Activated CD4-positive, alpha-beta T cell treated with anti-CD3 and anti-CD28 coated beads for 36 hours (primary cell): Measurements from ENCODE around the gene SCAP. TPM values are rescaled to one million over a fixed set of nuclear protein-coding genes. Genes with fewer than 3 reads are reported as not detected.
"Not testable (repeated sequence)": the region's sequence is repeated elsewhere in the genome, so short reads cannot be mapped to it uniquely, and the experiment has no call there.

Source experiments
- ATAC-seq: fragments of 200-7000 bp; cut with Tn5 transposase; one replicate; pipeline ENCODE4 v1.10.0; 2021; ENCODE audit warnings: mild to moderate bottlenecking, moderate library complexity
- CTCF ChIA-PET: fragments of 350-600 bp; sonication (Branson Sonifier 250); formaldehyde crosslinking; loops from one replicate; lab custom pipeline; 2021; ENCODE audit warnings: antibody characterized with exemption; lab: Charles Lee
- POLR2A ChIA-PET: fragments of 350-600 bp; sonication (Branson Sonifier 250); formaldehyde crosslinking; loops from one replicate; lab custom pipeline; 2021; ENCODE audit warnings: antibody characterized with exemption, inconsistent platforms; lab: Charles Lee
- DNase-seq: peaks from one replicate; pipeline ENCODE4 v3.0.0-alpha.2; 2020
- H3K27ac Mint-ChIP-seq: one replicate; pipeline ENCODE4 v1.8.0; 2021; ENCODE audit warnings: mixed read lengths
- H3K27me3 Mint-ChIP-seq: one replicate; pipeline ENCODE4 v1.8.0; 2021; ENCODE audit warnings: mixed read lengths
- H3K36me3 Mint-ChIP-seq: one replicate; pipeline ENCODE4 v1.8.0; 2021; ENCODE audit warnings: low read depth, mixed read lengths
- H3K4me1 Mint-ChIP-seq: one replicate; pipeline ENCODE4 v1.8.0; 2021; ENCODE audit warnings: mixed read lengths
- H3K4me3 Mint-ChIP-seq: one replicate; pipeline ENCODE4 v1.8.0; 2021; ENCODE audit warnings: mild to moderate bottlenecking, moderate library complexity, mixed read lengths
- H3K9me3 Mint-ChIP-seq: one replicate; pipeline ENCODE4 v1.8.0; 2021; ENCODE audit warnings: low read depth, mixed read lengths
- intact Hi-C, 2 experiments: fragments of 100-400 bp; cut with DNase I in 1 of 2; cut with micrococcal nuclease in 1 of 2; formaldehyde crosslinking; loops; one replicate each; pipeline versions ENCODE4 v1.14.2 to v1.15.1; 2022 to 2024; cut with DNase I, micrococcal nuclease
- total RNA-seq, 2 experiments: library from RNA; stranded (reverse); gene quantifications; one replicate each; pipeline ENCODE4 v1.2.3, GENCODE V29; 2021

The SCAP gene
- total RNA-seq, 2 experiments from 2014 or later = 44.5 to 51.2 TPM

DNA sequence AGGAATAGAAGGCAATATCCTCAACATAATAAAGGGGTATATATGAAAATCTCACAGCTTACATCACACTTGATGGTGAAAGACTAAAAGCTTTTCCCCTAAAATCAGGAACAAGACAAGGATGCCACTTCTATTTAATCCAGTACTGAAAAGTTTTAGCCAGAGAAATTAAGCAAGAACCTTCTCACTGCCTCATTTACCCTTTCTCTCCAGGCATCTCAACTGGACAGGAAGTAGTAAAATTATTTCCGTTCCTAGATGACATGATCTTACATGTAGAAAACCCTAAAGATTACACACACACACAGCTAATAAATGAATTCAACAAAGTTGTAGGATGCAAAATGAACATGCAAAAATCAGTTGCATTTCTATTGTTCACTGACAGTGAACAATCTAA lies 11.2 kb downstream of the SCAP start:
- ATAC-seq (no peak), DNase-seq (no peak)
- no peak overlapping the region for H3K27ac Mint-ChIP-seq
- H3K36me3 Mint-ChIP-seq = peaks cover 40% of the 10 kb centered on the region
- H3K4me3 Mint-ChIP-seq = no peak overlapping the region
- H3K4me1 Mint-ChIP-seq = peaks cover 29% of the 10 kb centered on the region
- no peaks in the 10 kb centered on the region for H3K27me3 Mint-ChIP-seq
- H3K9me3 Mint-ChIP-seq = peaks cover 6% of the 10 kb centered on the region
- ChIA-PET POLR2A (interaction anchor here (0.6 kb wide), 1 partner anchor 407 kb away, joined by 3 read pairs; no protein-coding TSS in a partner anchor), CTCF (no interaction called here)
- intact Hi-C loops = no loop called here

DNA sequence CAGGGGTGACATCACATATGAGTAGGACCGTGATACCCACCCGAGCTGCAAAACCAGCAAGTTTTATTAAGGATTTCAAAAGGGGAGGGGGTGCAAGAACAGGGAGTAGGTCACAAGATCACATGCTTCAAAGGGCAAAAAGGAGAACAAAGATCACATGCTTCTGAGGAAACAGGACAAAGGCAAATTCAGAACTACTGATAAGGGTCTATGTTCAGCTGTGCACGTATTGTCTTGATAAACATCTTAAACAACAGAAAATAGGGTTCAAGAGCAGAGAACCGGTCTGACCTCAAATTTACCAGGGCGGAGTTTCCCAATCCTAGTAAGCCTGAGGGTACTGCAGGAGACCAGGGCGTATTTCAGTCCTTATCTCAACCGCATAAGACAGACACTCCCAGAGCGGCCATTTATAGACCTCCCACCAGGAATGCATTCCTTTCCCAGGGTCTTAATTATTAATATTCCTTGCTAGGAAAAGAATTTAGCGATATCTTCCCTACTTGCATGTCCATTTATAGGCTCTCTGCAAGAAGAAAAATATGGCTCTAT lies 16.1 kb downstream of the SCAP start:
- H3K4me3 Mint-ChIP-seq, ATAC-seq, H3K27me3 Mint-ChIP-seq, CTCF ChIA-PET, DNase-seq, H3K27ac Mint-ChIP-seq, POLR2A ChIA-PET, H3K9me3 Mint-ChIP-seq, intact Hi-C loops: not testable (repeated sequence)
- Mint-ChIP-seq H3K36me3 (peaks cover 15% of the 10 kb centered on the region), H3K4me1 (peaks cover 30% of the 10 kb centered on the region)

DNA sequence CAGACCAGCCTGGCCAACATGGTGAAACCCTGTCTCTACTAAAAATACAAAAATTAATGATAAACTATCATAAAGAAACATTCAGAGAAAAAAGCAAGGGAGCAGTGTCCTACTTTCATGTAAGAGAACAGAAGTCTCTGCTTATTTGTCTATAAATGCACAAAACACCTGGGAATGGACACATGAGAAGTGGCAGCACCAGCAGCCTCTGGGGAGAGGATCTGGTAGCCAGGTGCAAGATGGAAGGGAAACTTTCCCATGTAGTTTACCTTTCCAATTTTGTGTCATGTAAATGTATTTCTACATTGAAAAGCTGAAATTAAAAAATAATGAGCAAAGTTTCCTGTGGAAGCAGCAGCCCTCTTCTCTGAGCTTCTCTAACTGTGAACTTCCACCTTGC lies 18.8 kb downstream of the SCAP start:
- H3K9me3 Mint-ChIP-seq = peaks cover 6% of the 10 kb centered on the region
- peaks cover 23% of the 10 kb centered on the region for H3K4me1 Mint-ChIP-seq
- H3K27ac Mint-ChIP-seq = no peak overlapping the region
- ATAC-seq = no peak
- H3K4me3 Mint-ChIP-seq = no peak overlapping the region
- no peak for DNase-seq
- H3K36me3 Mint-ChIP-seq = peaks cover 18% of the 10 kb centered on the region
- POLR2A ChIA-PET = interaction anchor here (0.6 kb wide), 1 partner anchor 319 kb away, joined by 3 read pairs; no protein-coding TSS in a partner anchor
- intact Hi-C loops = no loop called here
- H3K27me3 Mint-ChIP-seq = no peaks in the 10 kb centered on the region
- CTCF ChIA-PET = interaction anchor here (1.2 kb wide), 1 partner anchor 36 kb away, joined by 5 read pairs; no protein-coding TSS in a partner anchor

DNA sequence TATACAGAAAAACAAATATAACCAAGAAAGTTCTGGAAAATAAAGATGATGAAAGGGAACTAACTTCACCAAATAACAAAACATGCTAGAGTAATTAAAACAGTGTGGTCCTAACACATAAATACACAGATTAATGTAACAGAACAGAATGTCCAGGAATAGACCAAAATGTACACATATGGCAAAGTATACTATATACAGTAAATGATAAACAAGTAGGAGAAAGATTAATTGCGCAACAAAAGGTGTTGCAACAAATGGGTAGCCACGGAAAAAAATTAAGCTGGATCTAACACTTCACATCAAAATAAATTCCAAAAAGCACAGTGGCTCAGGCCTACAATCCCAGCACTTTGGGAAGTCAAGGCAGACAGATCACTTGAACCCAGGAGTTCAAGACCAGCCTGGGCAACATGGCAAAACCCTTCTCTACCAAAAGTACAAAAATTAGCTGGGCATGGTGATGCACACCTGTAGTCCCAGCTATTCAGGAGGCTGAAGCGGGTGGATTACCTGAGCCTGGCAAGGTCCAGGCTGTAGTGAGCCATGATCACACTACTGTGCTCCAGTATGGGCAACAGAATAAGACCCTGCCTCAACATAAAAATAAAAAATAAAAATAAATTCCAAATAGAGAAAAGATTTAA lies 19.8 kb downstream of the SCAP start:
- intact Hi-C loops = no loop called here
- ChIA-PET CTCF (no interaction called here), POLR2A (no interaction called here)
- H3K9me3 Mint-ChIP-seq = peaks cover 6% of the 10 kb centered on the region
- ATAC-seq (no peak), DNase-seq (no peak)
- H3K36me3 Mint-ChIP-seq = peaks cover 17% of the 10 kb centered on the region
- H3K4me1 Mint-ChIP-seq = peaks cover 22% of the 10 kb centered on the region
- no peaks in the 10 kb centered on the region for H3K27me3 Mint-ChIP-seq
- H3K4me3 Mint-ChIP-seq = no peak overlapping the region
- H3K27ac Mint-ChIP-seq = no peak overlapping the region

DNA sequence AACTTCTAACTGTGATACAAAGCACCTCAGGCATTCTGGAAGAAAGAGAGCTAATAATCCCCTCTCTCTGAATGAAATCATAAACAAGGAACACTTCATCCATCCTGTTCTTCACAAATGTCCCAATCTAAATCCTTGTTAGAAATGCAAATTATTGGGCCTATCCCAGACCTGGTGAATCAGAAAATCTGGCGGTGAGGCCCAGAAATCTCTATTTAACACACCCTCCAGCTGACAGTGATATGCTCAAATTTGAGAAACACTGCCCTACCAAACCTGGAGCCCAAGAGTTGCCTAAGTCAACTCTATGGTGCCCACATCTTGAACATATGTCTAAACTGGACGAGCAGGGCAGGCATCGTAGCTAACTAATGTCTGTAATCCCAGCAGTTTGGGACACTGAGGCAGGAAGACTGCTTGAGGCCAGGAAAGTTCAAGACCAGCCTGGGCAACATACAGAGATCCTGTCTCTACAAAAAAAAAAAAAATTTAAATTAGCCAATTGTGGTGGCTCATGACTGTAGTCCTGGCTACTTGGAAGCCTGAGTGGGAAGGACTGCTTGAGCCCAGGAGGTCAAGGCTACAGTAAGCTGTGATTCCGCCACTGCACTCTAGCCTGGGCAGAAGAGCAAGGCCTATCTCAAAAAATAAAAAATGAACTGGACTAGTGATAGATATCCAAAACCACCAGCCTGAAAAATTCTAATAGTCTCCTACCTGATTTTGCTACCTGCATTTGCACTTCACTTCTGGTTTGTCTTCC lies 23.1 kb downstream of the SCAP start:
- Mint-ChIP-seq H3K27ac (no peak overlapping the region), H3K36me3 (peaks cover 13% of the 10 kb centered on the region), H3K9me3 (no peaks in the 10 kb centered on the region), H3K4me3 (no peak overlapping the region), H3K27me3 (no peaks in the 10 kb centered on the region), H3K4me1 (peaks cover 23% of the 10 kb centered on the region)
- no peak for DNase-seq
- ChIA-PET POLR2A (no interaction called here), CTCF (no interaction called here)
- no peak for ATAC-seq
- intact Hi-C loops = no loop called here

DNA sequence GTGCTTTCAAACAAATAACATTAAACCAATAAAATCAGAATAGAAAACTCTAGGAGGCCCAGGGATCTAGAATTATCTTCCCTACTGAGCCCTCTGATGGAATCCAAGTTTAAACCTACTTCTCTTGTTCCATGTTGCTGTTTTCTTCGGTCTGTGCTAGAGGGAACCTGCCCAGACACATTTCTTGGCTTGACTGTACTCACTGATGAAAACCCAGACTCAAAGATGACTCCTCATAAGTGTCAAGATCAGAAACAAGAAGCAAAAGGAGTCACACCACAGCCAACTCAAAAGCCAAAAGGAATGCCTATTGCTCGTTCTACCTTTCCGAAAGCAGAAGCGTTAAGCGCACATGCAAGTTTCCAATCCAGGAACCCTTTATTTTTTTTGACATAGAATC lies 31.6 kb downstream of the SCAP start:
- H3K27me3 Mint-ChIP-seq = no peaks in the 10 kb centered on the region
- peaks cover 20% of the 10 kb centered on the region for H3K36me3 Mint-ChIP-seq
- peaks cover 12% of the 10 kb centered on the region for H3K4me1 Mint-ChIP-seq
- intact Hi-C loops = no loop called here
- H3K9me3 Mint-ChIP-seq = no peaks in the 10 kb centered on the region
- ATAC-seq (no peak), DNase-seq (no peak)
- H3K4me3 Mint-ChIP-seq = no peak overlapping the region
- ChIA-PET CTCF (no interaction called here), POLR2A (no interaction called here)
- peak overlapping the region; percentile 2 for H3K27ac Mint-ChIP-seq

DNA sequence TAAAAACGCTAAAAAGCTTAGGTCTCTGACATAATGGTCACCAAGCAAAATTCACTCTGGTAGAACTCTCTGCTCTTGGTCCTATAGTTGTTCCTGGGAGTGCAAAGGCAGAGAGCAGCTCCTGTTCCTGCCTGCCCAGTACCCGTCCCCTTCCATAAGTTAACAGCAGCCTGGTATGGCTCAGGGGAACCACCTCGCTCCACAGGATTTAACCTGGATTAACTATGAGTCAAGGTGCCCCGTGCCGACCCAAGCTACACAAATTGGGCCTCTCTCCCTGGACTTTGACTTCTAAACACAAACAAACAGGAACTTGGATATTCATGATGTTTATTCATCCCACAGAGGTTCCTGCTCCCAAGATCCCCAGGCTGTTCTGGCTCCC lies 32.1 kb downstream of the SCAP start:
- ChIA-PET CTCF (no interaction called here), POLR2A (no interaction called here)
- Mint-ChIP-seq H3K9me3 (no peaks in the 10 kb centered on the region), H3K4me1 (peaks cover 9% of the 10 kb centered on the region), H3K36me3 (peaks cover 22% of the 10 kb centered on the region), H3K27ac (peak overlapping the region; percentile 2), H3K27me3 (no peaks in the 10 kb centered on the region), H3K4me3 (no peak overlapping the region)
- intact Hi-C loops = no loop called here
- DNase-seq (no peak), ATAC-seq (no peak)

DNA sequence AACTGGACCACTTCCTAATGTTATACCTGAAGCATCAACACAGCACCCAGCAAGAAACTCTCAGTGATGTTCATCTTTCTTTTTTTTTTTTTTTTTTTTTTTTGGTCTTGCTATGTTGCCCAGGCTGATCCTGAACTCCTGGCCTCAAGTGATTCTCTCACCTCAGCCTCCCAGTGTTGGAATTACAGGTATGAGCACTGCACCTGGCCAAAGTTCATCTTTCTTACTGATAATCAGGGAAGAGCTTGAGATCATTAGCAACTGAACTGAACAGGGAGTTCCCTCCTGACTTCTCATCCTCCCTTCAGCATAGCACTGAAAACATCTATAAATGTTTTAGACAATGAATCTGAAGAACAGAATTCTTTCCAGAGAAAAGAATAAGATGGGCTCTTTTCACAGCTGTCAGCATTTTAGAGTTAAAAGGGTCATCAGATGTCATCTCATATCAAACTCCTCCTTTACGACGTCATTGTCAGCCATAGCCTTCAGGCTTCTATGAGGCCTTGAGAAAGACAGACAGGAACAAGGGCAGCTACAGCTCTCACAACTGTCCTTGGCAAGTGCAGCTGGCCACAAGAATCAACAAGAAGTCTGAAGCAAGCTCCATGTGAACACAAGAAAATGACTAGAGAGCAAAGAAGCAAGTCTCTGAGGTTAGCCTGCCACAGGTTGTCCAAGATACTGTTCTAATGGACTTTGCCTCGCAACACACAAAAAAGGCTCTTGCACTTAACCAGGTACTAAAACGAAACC lies 33.8 kb downstream of the SCAP start:
- Mint-ChIP-seq H3K36me3 (peaks cover 19% of the 10 kb centered on the region), H3K4me3 (no peak overlapping the region), H3K27ac (no peak overlapping the region), H3K27me3 (no peaks in the 10 kb centered on the region), H3K9me3 (no peaks in the 10 kb centered on the region), H3K4me1 (peaks cover 6% of the 10 kb centered on the region)
- ATAC-seq = no peak
- no peak for DNase-seq
- CTCF ChIA-PET = interaction anchor here (0.9 kb wide), 1 partner anchor 79 kb away, joined by 3 read pairs; no protein-coding TSS in a partner anchor
- intact Hi-C loops = no loop called here
- POLR2A ChIA-PET = interaction anchor here (0.6 to 0.7 kb wide), 2 partner anchors 21 to 389 kb away, joined by 3 to 4 read pairs; no protein-coding TSS in a partner anchor

DNA sequence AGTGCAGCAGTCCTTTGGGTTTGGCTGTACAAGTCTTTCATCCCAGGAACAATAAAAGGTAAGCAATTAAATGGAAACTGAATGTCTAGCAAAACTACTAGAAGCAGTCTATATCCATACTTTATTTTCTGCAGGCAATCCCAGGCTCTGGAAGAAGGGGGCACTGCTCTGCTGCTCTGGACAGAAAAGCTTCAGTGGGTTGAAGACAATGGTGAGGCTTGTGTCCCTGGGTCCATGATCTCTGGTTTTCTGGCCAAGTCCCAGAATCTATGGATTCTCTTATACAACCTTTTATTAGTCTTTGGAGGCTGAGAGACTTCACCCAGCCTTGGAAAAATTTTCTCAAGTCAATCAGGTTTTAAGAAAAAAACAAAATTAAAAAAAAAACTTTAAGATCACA lies 35.6 kb downstream of the SCAP start:
- Mint-ChIP-seq H3K36me3 (peaks cover 22% of the 10 kb centered on the region), H3K27ac (no peak overlapping the region)

DNA sequence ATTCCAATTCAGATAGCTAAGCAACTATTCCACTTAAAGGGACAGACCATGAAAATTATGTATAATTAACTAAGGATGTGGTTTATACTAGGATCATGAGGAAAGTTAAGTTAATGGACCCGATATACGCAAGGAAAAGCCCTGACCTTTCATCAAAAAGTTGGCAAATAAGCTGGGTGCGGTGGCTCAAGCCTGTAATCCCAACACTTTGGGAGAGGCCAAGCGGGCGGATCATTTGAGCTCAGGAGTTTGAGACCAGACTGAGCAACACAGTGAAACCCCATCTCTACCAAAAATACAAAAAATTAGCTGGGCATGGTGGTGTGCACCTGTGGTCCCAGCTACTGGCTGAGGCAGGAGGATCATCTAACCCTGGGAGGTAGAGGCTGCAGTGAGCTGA lies 39.6 kb downstream of the SCAP start:
- Mint-ChIP-seq H3K27ac (no peak overlapping the region), H3K4me3 (no peak overlapping the region), H3K36me3 (peaks cover 38% of the 10 kb centered on the region), H3K9me3 (no peaks in the 10 kb centered on the region), H3K27me3 (no peaks in the 10 kb centered on the region), H3K4me1 (peaks cover 5% of the 10 kb centered on the region)
- CTCF ChIA-PET = interaction anchor here (0.8 to 1.5 kb wide), 3 partner anchors 14 to 40 kb away, joined by 3 to 5 read pairs (median 4); no protein-coding TSS in a partner anchor
- POLR2A ChIA-PET = no interaction called here
- DNase-seq = no peak
- intact Hi-C loops = no loop called here
- no peak for ATAC-seq

More for the DNA sequence above, 35.6 kb downstream of the SCAP start:
- ATAC-seq = no peak
- Mint-ChIP-seq H3K4me1 (peaks cover 6% of the 10 kb centered on the region), H3K9me3 (no peaks in the 10 kb centered on the region), H3K27me3 (no peaks in the 10 kb centered on the region), H3K4me3 (no peak overlapping the region)
- DNase-seq = no peak
- ChIA-PET POLR2A (no interaction called here), CTCF (no interaction called here)
- intact Hi-C loops = no loop called here

DNA sequence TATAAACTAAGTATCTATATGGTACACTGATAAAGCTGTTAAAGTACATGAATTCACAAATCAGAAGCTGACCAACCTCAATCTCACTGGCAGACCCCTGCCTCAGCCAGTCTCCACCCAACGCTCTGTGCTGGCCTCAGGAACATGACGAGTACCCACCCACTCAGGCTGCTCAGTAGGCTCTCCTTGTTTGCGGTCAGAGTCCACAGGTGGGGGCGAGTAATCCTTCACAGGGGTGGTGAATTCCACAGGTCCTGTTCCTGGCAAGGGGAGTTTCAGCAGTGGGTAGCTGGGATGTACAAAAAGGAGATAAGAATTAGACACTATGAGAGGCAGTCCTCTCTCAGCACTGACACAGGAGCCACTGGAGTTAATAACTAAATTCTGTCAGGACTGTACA lies 40.9 kb downstream of the SCAP start:
- intact Hi-C loops = no loop called here
- Mint-ChIP-seq H3K4me1 (peaks cover 5% of the 10 kb centered on the region), H3K4me3 (no peak overlapping the region), H3K27me3 (no peaks in the 10 kb centered on the region), H3K9me3 (no peaks in the 10 kb centered on the region), H3K27ac (no peak overlapping the region), H3K36me3 (peaks cover 39% of the 10 kb centered on the region)
- ATAC-seq (no peak), DNase-seq (no peak)
- ChIA-PET CTCF (interaction anchor here (0.7 kb wide), 1 partner anchor 88 kb away, joined by 4 read pairs; no protein-coding TSS in a partner anchor), POLR2A (no interaction called here)
